AG09309 (cell line): ENCODE measurements around the gene SEC22C.

Experiments used
- DNase-seq: peaks from one replicate; pipeline ENCODE4 v3.0.0-alpha.2; 2010; ENCODE audit warnings: low read depth
- H3K4me3 ChIP-seq: 2 replicates; pipeline ENCODE4 v1.5.1; 2011; ENCODE audit warnings: mild to moderate bottlenecking, low read depth, low read length, moderate library complexity; ENCODE audit not compliant: control insufficient read depth
- TF ChIP-seq, protein P1 (sequence below): IDR thresholded peaks from 2 replicates; pipeline ENCODE4 v1.5.1; 2011; ENCODE audit warnings: mild to moderate bottlenecking, low read depth, low read length, inconsistent platforms; ENCODE audit not compliant: insufficient read depth, control insufficient read depth; ENCODE audit errors: missing control alignments

Gene SEC22C

DNA sequence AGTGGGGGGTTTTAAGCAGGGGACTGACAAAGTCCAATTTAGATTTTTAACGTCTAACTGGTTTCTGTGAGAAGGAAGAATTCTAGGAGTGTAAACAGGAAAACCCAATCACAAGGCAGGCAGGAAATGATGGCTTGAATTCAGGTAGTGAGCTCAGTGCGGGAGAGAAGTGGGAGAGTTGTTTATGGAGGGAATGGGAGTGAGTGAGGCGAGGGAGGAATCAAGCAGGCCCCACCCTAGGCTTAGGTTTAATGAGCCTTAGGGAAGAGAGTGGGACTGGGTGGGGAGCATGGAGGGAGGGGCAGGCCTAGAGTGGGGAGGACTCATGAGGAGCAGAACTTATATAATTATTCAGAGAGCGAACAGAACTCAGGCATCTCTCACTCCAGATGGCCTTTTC, 61.4 kb downstream of the SEC22C start:
- no peak for DNase-seq
- TF ChIP-seq, protein P1, sequence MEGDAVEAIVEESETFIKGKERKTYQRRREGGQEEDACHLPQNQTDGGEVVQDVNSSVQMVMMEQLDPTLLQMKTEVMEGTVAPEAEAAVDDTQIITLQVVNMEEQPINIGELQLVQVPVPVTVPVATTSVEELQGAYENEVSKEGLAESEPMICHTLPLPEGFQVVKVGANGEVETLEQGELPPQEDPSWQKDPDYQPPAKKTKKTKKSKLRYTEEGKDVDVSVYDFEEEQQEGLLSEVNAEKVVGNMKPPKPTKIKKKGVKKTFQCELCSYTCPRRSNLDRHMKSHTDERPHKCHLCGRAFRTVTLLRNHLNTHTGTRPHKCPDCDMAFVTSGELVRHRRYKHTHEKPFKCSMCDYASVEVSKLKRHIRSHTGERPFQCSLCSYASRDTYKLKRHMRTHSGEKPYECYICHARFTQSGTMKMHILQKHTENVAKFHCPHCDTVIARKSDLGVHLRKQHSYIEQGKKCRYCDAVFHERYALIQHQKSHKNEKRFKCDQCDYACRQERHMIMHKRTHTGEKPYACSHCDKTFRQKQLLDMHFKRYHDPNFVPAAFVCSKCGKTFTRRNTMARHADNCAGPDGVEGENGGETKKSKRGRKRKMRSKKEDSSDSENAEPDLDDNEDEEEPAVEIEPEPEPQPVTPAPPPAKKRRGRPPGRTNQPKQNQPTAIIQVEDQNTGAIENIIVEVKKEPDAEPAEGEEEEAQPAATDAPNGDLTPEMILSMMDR = no peak
- no peak overlapping the region for H3K4me3 ChIP-seq

DNA sequence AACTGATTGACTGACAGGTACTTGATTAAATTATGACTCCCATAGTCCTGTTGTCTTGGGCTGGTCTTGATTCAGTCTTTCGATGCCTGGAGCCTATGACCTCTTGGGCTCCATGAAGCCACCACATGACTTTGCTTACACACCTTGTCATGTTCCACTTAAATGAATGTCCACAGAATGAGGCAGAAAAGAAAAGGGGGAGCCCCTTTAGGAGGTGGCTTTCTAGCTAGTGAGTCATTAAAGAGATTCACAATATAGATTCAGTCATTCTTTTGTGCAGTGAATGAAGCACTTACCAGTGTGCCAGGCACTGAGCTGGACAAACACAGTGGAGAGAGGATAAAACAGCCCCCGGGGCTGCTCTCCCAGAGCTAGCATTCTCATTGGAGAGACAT, 62.2 kb downstream of the SEC22C start:
- no peak for DNase-seq
- no peak overlapping the region for H3K4me3 ChIP-seq
- TF ChIP-seq, protein P1 = no peak

DNA sequence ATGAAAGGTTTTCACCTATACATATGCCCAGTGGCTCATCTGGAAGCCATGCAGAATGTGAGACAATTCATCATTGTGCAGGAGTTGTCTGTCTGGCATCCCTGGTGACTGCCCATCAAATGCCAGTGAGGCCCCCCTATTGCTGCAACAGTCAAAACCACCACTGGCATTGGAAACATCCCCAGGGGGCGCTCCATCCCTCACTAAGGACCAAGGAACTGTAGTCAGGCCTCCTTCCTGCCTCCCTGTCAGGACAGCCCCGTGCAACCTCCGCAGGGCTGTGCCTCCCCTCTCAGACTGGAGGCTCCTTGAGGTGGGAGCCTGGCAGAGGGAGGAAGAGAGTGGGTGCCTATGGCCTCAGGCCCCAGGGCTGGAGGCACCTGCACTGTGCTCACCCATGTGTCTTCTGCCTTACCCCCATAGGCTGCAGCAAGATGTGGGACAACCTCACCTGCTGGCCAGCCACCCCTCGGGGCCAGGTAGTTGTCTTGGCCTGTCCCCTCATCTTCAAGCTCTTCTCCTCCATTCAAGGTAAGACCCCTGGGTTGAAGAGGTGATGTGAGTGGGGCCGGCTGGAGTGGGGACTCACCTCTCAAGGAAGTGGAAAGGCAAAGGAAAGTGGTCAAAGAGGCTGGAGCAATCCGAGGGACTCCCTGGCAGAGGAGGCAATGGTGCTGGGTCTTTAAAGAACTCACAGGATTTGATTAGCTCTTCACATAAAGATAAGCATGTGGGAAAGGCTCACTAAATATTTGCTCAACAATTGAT, 62.8 kb downstream of the SEC22C start:
- no peak overlapping the region for H3K4me3 ChIP-seq
- no peak for DNase-seq
- TF ChIP-seq, protein P1 = no peak

DNA sequence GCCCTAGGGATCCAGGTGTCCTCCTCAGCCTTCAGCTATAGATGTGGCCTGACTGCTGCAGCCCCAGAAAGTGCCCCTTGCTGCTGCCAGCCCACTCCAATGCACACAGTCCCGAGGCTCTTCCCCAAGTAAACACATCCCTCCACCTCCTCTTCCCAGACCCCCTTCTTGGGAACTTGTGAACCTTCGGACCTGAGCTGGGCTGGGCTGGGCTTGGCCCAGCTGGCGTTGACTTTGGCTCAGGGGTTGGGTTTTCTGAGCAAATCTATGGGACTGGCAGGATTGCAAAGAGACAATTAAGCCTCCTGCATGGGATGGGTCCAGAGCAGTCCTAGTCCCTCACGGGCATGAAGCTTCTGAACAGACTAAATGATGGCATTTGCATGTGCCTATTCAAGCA, 64.7 kb downstream of the SEC22C start:
- TF ChIP-seq, protein P1 = no peak
- no peak for DNase-seq

DNA sequence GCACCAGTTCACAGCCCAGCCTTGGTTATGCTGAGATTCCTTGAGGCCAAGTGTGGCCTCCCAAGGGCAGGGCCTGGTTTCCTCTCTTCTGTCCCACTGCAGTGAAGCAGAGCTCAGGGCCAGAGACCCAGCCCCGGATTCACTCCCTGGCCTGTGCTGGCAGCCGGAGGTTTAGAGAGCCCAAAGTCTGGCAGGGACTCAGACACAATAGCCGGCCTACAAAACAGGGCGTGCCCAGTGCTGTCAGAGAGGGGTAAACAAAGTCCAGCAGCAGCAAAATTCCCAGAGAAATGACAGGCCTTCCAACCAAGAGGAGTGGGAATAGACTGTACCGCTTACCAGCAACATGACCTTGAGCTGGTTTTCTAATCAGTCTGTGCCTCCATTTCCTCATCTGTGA, 65.3 kb downstream of the SEC22C start:
- no peak for DNase-seq
- no peak overlapping the region for H3K4me3 ChIP-seq
- TF ChIP-seq, protein P1 = no peak

More for the DNA sequence above, 64.7 kb downstream of the SEC22C start:
- H3K4me3 ChIP-seq = no peak overlapping the region

DNA sequence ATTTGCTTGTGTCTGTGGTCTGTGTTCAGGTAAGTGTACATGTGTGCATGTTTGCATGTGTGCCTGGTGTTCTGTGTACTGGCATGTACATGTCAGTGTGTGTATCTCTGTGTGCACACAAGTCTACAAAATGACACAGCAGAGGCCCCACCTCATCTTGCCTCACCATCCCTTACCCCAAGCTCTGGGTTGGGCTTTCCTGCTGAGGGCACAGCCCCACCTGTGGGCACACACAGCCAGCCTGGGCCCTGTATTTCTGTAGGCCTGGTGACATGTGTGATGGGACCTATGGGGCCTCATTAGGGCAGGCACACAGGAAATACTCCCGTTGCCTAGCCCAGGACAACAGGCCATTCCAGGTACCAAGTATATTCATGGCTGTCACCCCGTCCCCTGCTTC, 65.8 kb downstream of the SEC22C start:
- TF ChIP-seq, protein P1 = no peak
- no peak overlapping the region for H3K4me3 ChIP-seq
- DNase-seq = no peak

DNA sequence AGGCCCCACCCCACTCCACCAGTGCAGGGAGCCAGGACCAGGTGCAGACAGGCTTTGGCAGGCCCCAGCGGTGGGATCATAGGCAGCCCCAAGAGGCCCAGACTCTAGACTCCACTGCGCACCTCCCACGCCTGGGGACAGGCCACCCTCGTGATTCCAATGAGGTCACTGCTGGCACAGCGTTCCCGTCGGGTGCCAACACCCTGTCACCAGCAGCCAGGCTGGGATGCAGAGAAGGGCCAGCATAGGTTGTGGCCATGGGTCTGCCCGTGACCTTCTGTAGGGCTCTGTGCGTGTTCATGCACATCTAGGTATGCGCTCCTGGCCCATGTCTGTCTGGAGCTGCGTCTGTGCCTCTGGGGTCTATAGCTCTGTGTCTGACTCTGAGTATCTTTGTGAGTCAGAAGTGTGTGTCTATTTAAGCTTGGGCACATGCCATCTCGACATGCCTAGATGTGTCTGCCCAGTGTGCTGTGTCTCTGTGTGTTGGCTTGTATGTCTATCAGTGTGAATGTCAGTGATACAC, 66.3 kb downstream of the SEC22C start:
- TF ChIP-seq, protein P1 = no peak
- H3K4me3 ChIP-seq = no peak overlapping the region
- DNase-seq = no peak
